ENCODE results near the gene BARX2.

DNA sequence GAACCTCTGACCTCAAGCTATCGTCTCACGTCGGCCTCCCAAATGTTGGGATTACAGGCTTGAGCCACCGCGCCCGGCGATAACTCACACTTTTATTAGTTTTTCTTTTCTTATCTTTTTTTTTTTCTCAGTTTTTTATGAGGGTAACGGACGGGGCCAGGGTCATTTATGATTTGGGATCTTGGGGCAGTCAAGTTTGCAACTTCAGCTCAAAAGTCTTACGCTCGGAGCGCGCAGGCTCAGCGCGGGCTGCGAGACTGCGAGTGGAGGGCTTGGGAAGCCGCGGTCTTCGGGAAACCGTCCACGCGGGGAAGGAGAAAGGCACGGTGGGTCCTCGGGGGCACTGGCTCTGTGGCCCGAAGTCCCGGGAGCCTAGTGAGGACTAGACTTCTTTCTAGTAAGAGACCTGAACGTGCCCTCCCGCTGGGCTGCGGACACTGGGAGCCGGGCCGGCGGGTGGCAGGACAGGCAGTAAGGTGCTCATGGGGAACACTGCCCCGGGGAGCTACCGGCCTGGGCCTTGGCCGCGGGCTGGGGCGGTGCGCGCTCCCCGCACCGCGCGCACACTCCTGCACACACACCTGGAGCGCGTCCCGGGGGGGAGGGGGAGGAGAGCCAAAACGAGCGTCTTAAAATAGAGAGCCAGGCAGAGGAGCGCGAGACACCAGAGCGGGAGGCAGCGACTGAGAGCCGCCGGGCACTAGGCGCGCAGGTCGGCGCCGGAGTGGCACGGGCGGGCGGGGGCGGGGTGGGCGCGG, 476 bp upstream of the BARX2 start:
- TF ChIP-seq, protein P1, sequence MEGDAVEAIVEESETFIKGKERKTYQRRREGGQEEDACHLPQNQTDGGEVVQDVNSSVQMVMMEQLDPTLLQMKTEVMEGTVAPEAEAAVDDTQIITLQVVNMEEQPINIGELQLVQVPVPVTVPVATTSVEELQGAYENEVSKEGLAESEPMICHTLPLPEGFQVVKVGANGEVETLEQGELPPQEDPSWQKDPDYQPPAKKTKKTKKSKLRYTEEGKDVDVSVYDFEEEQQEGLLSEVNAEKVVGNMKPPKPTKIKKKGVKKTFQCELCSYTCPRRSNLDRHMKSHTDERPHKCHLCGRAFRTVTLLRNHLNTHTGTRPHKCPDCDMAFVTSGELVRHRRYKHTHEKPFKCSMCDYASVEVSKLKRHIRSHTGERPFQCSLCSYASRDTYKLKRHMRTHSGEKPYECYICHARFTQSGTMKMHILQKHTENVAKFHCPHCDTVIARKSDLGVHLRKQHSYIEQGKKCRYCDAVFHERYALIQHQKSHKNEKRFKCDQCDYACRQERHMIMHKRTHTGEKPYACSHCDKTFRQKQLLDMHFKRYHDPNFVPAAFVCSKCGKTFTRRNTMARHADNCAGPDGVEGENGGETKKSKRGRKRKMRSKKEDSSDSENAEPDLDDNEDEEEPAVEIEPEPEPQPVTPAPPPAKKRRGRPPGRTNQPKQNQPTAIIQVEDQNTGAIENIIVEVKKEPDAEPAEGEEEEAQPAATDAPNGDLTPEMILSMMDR (IDR thresholded peaks at IDR 0.05; ENCODE audit: low read length), result no peak
- no peak for TF ChIP-seq EZH2 (IDR thresholded peaks at IDR 0.05; ENCODE audit: borderline replicate concordance, low read length)
